GM23338 (cell line): ENCODE measurements around the gene PLRG1. TPM values are rescaled to one million over a fixed set of nuclear protein-coding genes. Genes with fewer than 3 reads are reported as not detected.

Experiments used
- ATAC-seq: fragments of 200-7000 bp; cut with Tn5 transposase; 3 replicates; pipeline ENCODE4 v1.9.1; 2020
- DNase-seq: peaks from one replicate; pipeline ENCODE4 v3.0.0-alpha.2; 2015; ENCODE audit warnings: low spot score
- H2AFZ ChIP-seq: fragments of 200-600 bp; sonication (generic); 2 replicates; pipeline ENCODE4 v1.8.0; 2016; ENCODE audit warnings: antibody characterized with exemption, mild to moderate bottlenecking, moderate library complexity
- H3F3A ChIP-seq: fragments of 200-600 bp; sonication (generic); replicated peaks from 2 replicates; pipeline ENCODE4 v1.8.0; 2017; ENCODE audit warnings: antibody characterized with exemption, mixed run types, low read depth
- H3K27ac ChIP-seq: fragments of 200-600 bp; sonication (generic); 2 replicates; pipeline ENCODE4 v1.6.1; 2016; ENCODE audit warnings: low read depth
- H3K27me3 ChIP-seq: fragments of 200-600 bp; sonication (generic); 2 replicates; pipeline ENCODE4 v1.8.0; 2016; ENCODE audit warnings: mild to moderate bottlenecking, mixed run types, moderate library complexity; ENCODE audit not compliant: insufficient read depth
- H3K36me3 ChIP-seq: fragments of 200-600 bp; sonication (generic); 2 replicates; pipeline ENCODE4 v1.8.0; 2016; ENCODE audit warnings: mild to moderate bottlenecking; ENCODE audit not compliant: insufficient read depth
- H3K4me1 ChIP-seq: fragments of 200-600 bp; sonication (generic); 2 replicates; pipeline ENCODE4 v1.8.0; 2016; ENCODE audit warnings: mild to moderate bottlenecking, moderate library complexity; ENCODE audit not compliant: insufficient read depth
- H3K4me2 ChIP-seq: fragments of 200-600 bp; sonication (generic); 2 replicates; pipeline ENCODE4 v1.7.1; 2017; ENCODE audit warnings: mixed run types
- H3K4me3 ChIP-seq: fragments of 200-600 bp; sonication (generic); 2 replicates; pipeline ENCODE4 v1.6.1; 2016; ENCODE audit warnings: mixed run types
- H3K79me2 ChIP-seq: fragments of 200-600 bp; sonication (generic); replicated peaks from 2 replicates; pipeline ENCODE4 v1.8.0; 2017; ENCODE audit warnings: mild to moderate bottlenecking; ENCODE audit not compliant: insufficient read depth
- H3K9me2 ChIP-seq: fragments of 200-600 bp; sonication (generic); 2 replicates; pipeline ENCODE4 v1.8.0; 2017; ENCODE audit not compliant: insufficient read depth
- H4K20me1 ChIP-seq: fragments of 200-600 bp; sonication (generic); replicated peaks from 2 replicates; pipeline ENCODE4 v1.8.0; 2017; ENCODE audit warnings: mild to moderate bottlenecking; ENCODE audit not compliant: insufficient read depth
- H3K27ac Mint-ChIP-seq: 2 replicates; pipeline ENCODE4 v1.8.0; 2020; ENCODE audit warnings: inconsistent platforms, mild to moderate bottlenecking, moderate library complexity, mixed read lengths
- H3K27me3 Mint-ChIP-seq: 3 replicates; pipeline ENCODE4 v1.8.0; 2022; ENCODE audit warnings: low read depth, mild to moderate bottlenecking, moderate library complexity, mixed read lengths, inconsistent platforms; ENCODE audit not compliant: insufficient read depth, poor library complexity
- H3K36me3 Mint-ChIP-seq: 3 replicates; pipeline ENCODE4 v1.8.0; 2021; ENCODE audit warnings: low read depth, mild to moderate bottlenecking, inconsistent platforms, moderate library complexity, mixed read lengths
- H3K4me1 Mint-ChIP-seq: 3 replicates; pipeline ENCODE4 v1.8.0; 2020; ENCODE audit warnings: mild to moderate bottlenecking, inconsistent platforms, mixed read lengths
- H3K4me3 Mint-ChIP-seq: 3 replicates; pipeline ENCODE4 v1.8.0; 2021; ENCODE audit warnings: moderate library complexity, mild to moderate bottlenecking, inconsistent platforms, mixed read lengths
- H3K9me3 Mint-ChIP-seq: 3 replicates; pipeline ENCODE4 v1.8.0; 2020; ENCODE audit warnings: moderate library complexity, mild to moderate bottlenecking, inconsistent platforms, mixed read lengths
- EZH2 ChIP-seq: fragments of 200-600 bp; sonication (generic); IDR thresholded peaks from one replicate; pipeline ENCODE4 v1.8.0; 2017; ENCODE audit warnings: antibody characterized with exemption, mild to moderate bottlenecking, low read depth; ENCODE audit not compliant: unreplicated experiment
- EZH2phosphoT487 ChIP-seq: fragments of 200-600 bp; sonication (generic); IDR thresholded peaks from one replicate; pipeline ENCODE4 v1.8.1; 2018; ENCODE audit warnings: antibody characterized with exemption; ENCODE audit not compliant: unreplicated experiment
- JUNB ChIP-seq: IDR thresholded peaks from one replicate; pipeline ENCODE4 v1.6.1; 2016; ENCODE audit warnings: antibody characterized with exemption; ENCODE audit not compliant: unreplicated experiment
- NANOG ChIP-seq: IDR thresholded peaks from 2 replicates; pipeline ENCODE4 v1.6.1; 2016; ENCODE audit warnings: antibody characterized with exemption, borderline replicate concordance
- POLR2AphosphoS5 ChIP-seq: IDR thresholded peaks from 2 replicates; pipeline ENCODE4 v1.6.1; 2016; ENCODE audit warnings: antibody characterized with exemption, low read depth
- ZNF114 ChIP-seq: fragments of 250-450 bp; sonication (Bioruptor Pico); IDR thresholded peaks from 2 replicates; pipeline ENCODE4 v1.5.0; 2020; ENCODE audit warnings: mild to moderate bottlenecking, moderate library complexity
- polyA plus RNA-seq: library from polyadenylated mRNA; unstranded; fragments of >200 nt; fragmentation: Nextera tagmentation; extraction: Ambion mirVana; gene quantifications from 2 replicates; pipeline ENCODE4 v1.2.1, GENCODE V29; 2016
- total RNA-seq: library from RNA; depleted of rRNA; stranded (reverse); fragments of >200 nt; shearing (Covaris generic); gene quantifications from 2 replicates; pipeline ENCODE4 v1.2.3, GENCODE V29; 2014
- TF ChIP-seq, protein P1 (sequence below): IDR thresholded peaks from one replicate; pipeline ENCODE4 v1.6.1; 2018; ENCODE audit warnings: antibody characterized with exemption; ENCODE audit not compliant: unreplicated experiment
- TF ChIP-seq, protein P2 (sequence below), 2 experiments: fragments of 200-600 bp in 1 of 2; sonication (generic) in 1 of 2; conservative IDR thresholded peaks; 2 replicates each; pipeline versions ENCODE4 v1.5.1 to v1.6.1; 2016 to 2017; ENCODE audit warnings: antibody characterized with exemption in 2 of 2, low read depth in 2 of 2, mild to moderate bottlenecking in 2 of 2, moderate library complexity in 1 of 2
- TF ChIP-seq, protein P3 (sequence below): IDR thresholded peaks from 2 replicates; pipeline ENCODE4 v1.6.1; 2016; ENCODE audit warnings: antibody characterized with exemption
- TF ChIP-seq, protein P4 (sequence below): fragments of 250-450 bp; sonication (Bioruptor Pico); IDR thresholded peaks from 2 replicates; pipeline ENCODE4 v1.5.0; 2020; ENCODE audit warnings: mild to moderate bottlenecking, moderate library complexity

Gene PLRG1
- total and polyA plus RNA-seq, 2 experiments from 2014 or later = 77.3 to 82.7 TPM

DNA sequence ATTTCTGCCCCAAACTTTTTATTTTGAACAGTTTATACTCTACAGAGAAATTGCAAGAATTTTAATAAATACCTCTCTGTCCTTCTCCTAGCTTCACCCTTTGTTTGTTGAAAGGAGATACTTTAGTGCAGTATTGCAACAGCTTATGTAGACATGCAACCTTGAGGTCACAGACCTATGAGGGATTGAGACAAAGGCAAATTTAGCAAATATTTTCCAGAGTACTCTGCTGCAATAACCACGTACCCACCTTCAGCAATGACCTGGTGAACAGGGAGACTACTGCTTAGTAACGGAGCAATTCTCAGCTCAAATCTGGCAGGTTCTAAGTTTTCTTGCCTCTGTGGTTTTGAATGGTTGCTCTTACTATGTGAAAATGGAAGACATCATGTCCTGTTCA lies 27.1 kb upstream of the PLRG1 start:
- Histone ChIP-seq H3K9me2 (no peaks in the 10 kb centered on the region), H3K79me2 (no peaks in the 10 kb centered on the region), H3K4me1 (no peaks in the 10 kb centered on the region), H3K27ac (no peak overlapping the region), H4K20me1 (no peaks in the 10 kb centered on the region), H3K27me3 (no peaks in the 10 kb centered on the region), H3K4me3 (no peak overlapping the region), H2AFZ (no peak overlapping the region), H3K36me3 (no peaks in the 10 kb centered on the region), H3F3A (no peaks in the 10 kb centered on the region), H3K4me2 (no peak overlapping the region)
- H3K9me3 Mint-ChIP-seq = no peaks in the 10 kb centered on the region
- no peak overlapping the region for H3K4me3 Mint-ChIP-seq
- DNase-seq = no peak
- ATAC-seq = no peak
- H3K27ac Mint-ChIP-seq = no peak overlapping the region
- TF ChIP-seq POLR2AphosphoS5 (no peak), EZH2 (no peak), NANOG (no peak), ZNF114 (CRISPR knock-in tag) (no peak), EZH2phosphoT487 (no peak), JUNB (no peak)
- TF ChIP-seq, protein P1, sequence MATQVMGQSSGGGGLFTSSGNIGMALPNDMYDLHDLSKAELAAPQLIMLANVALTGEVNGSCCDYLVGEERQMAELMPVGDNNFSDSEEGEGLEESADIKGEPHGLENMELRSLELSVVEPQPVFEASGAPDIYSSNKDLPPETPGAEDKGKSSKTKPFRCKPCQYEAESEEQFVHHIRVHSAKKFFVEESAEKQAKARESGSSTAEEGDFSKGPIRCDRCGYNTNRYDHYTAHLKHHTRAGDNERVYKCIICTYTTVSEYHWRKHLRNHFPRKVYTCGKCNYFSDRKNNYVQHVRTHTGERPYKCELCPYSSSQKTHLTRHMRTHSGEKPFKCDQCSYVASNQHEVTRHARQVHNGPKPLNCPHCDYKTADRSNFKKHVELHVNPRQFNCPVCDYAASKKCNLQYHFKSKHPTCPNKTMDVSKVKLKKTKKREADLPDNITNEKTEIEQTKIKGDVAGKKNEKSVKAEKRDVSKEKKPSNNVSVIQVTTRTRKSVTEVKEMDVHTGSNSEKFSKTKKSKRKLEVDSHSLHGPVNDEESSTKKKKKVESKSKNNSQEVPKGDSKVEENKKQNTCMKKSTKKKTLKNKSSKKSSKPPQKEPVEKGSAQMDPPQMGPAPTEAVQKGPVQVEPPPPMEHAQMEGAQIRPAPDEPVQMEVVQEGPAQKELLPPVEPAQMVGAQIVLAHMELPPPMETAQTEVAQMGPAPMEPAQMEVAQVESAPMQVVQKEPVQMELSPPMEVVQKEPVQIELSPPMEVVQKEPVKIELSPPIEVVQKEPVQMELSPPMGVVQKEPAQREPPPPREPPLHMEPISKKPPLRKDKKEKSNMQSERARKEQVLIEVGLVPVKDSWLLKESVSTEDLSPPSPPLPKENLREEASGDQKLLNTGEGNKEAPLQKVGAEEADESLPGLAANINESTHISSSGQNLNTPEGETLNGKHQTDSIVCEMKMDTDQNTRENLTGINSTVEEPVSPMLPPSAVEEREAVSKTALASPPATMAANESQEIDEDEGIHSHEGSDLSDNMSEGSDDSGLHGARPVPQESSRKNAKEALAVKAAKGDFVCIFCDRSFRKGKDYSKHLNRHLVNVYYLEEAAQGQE = no peak
- TF ChIP-seq, protein P2, sequence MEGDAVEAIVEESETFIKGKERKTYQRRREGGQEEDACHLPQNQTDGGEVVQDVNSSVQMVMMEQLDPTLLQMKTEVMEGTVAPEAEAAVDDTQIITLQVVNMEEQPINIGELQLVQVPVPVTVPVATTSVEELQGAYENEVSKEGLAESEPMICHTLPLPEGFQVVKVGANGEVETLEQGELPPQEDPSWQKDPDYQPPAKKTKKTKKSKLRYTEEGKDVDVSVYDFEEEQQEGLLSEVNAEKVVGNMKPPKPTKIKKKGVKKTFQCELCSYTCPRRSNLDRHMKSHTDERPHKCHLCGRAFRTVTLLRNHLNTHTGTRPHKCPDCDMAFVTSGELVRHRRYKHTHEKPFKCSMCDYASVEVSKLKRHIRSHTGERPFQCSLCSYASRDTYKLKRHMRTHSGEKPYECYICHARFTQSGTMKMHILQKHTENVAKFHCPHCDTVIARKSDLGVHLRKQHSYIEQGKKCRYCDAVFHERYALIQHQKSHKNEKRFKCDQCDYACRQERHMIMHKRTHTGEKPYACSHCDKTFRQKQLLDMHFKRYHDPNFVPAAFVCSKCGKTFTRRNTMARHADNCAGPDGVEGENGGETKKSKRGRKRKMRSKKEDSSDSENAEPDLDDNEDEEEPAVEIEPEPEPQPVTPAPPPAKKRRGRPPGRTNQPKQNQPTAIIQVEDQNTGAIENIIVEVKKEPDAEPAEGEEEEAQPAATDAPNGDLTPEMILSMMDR (conservative IDR thresholded peaks at IDR 0.05; ENCODE audit: low read depth in 2 of 2) = no peak
- TF ChIP-seq, protein P3, sequence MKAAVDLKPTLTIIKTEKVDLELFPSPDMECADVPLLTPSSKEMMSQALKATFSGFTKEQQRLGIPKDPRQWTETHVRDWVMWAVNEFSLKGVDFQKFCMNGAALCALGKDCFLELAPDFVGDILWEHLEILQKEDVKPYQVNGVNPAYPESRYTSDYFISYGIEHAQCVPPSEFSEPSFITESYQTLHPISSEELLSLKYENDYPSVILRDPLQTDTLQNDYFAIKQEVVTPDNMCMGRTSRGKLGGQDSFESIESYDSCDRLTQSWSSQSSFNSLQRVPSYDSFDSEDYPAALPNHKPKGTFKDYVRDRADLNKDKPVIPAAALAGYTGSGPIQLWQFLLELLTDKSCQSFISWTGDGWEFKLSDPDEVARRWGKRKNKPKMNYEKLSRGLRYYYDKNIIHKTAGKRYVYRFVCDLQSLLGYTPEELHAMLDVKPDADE = no peak
- TF ChIP-seq, protein P4, sequence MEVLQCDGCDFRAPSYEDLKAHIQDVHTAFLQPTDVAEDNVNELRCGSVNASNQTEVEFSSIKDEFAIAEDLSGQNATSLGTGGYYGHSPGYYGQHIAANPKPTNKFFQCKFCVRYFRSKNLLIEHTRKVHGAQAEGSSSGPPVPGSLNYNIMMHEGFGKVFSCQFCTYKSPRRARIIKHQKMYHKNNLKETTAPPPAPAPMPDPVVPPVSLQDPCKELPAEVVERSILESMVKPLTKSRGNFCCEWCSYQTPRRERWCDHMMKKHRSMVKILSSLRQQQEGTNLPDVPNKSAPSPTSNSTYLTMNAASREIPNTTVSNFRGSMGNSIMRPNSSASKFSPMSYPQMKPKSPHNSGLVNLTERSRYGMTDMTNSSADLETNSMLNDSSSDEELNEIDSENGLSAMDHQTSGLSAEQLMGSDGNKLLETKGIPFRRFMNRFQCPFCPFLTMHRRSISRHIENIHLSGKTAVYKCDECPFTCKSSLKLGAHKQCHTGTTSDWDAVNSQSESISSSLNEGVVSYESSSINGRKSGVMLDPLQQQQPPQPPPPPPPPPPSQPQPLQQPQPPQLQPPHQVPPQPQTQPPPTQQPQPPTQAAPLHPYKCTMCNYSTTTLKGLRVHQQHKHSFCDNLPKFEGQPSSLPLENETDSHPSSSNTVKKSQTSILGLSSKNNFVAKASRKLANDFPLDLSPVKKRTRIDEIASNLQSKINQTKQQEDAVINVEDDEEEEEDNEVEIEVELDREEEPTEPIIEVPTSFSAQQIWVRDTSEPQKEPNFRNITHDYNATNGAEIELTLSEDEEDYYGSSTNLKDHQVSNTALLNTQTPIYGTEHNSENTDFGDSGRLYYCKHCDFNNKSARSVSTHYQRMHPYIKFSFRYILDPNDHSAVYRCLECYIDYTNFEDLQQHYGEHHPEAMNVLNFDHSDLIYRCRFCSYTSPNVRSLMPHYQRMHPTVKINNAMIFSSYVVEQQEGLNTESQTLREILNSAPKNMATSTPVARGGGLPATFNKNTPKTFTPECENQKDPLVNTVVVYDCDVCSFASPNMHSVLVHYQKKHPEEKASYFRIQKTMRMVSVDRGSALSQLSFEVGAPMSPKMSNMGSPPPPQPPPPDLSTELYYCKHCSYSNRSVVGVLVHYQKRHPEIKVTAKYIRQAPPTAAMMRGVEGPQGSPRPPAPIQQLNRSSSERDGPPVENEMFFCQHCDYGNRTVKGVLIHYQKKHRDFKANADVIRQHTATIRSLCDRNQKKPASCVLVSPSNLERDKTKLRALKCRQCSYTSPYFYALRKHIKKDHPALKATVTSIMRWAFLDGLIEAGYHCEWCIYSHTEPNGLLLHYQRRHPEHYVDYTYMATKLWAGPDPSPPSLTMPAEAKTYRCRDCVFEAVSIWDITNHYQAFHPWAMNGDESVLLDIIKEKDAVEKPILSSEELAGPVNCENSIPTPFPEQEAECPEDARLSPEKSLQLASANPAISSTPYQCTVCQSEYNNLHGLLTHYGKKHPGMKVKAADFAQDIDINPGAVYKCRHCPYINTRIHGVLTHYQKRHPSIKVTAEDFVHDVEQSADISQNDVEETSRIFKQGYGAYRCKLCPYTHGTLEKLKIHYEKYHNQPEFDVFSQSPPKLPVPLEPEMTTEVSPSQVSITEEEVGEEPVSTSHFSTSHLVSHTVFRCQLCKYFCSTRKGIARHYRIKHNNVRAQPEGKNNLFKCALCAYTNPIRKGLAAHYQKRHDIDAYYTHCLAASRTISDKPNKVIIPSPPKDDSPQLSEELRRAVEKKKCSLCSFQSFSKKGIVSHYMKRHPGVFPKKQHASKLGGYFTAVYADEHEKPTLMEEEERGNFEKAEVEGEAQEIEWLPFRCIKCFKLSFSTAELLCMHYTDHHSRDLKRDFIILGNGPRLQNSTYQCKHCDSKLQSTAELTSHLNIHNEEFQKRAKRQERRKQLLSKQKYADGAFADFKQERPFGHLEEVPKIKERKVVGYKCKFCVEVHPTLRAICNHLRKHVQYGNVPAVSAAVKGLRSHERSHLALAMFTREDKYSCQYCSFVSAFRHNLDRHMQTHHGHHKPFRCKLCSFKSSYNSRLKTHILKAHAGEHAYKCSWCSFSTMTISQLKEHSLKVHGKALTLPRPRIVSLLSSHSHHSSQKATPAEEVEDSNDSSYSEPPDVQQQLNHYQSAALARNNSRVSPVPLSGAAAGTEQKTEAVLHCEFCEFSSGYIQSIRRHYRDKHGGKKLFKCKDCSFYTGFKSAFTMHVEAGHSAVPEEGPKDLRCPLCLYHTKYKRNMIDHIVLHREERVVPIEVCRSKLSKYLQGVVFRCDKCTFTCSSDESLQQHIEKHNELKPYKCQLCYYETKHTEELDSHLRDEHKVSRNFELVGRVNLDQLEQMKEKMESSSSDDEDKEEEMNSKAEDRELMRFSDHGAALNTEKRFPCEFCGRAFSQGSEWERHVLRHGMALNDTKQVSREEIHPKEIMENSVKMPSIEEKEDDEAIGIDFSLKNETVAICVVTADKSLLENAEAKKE (CRISPR knock-in tag) = no peak
- no peaks in the 10 kb centered on the region for H3K4me1 Mint-ChIP-seq
- H3K36me3 Mint-ChIP-seq = no peaks in the 10 kb centered on the region
- peaks cover 2% of the 10 kb centered on the region for H3K27me3 Mint-ChIP-seq
